A549 (cell line): Measurements from ENCODE around the gene ARHGEF6. TPM values are rescaled to one million over a fixed set of nuclear protein-coding genes. Genes with fewer than 3 reads are reported as not detected.

Experiments
- ATAC-seq, 2 experiments: fragments of 200-7000 bp in 1 of 2; fragments of >200 bp in 1 of 2; cut with Nextera tagmentation in 1 of 2; cut with Tn5 transposase in 1 of 2; 3 replicates each; pipeline versions ENCODE4 v1.8.0 to v1.9.1; 2018 to 2020; ENCODE audit warnings: mild to moderate bottlenecking in 1 of 2, moderate library complexity in 1 of 2
- CTCF ChIA-PET: fragments of 300-600 bp; sonication (Branson Sonifier 250); formaldehyde crosslinking; extraction: SDS; loops from one replicate; lab custom pipeline; 2021; ENCODE audit warnings: antibody characterized with exemption, inconsistent platforms; lab: Yijun Ruan, JAX
- POLR2A ChIA-PET: fragments of 350-600 bp; formaldehyde crosslinking; extraction: SDS; loops from one replicate; lab custom pipeline; 2021; ENCODE audit warnings: antibody characterized with exemption, inconsistent platforms; lab: Yijun Ruan, JAX
- DNase-seq, 2 experiments: peaks; one replicate each; pipeline versions ENCODE4 v3.0.0 to v3.0.0-alpha.2; 2011 to 2016; ENCODE audit warnings: low read depth in 1 of 2, low spot score in 1 of 2
- FAIRE-seq: peaks from 2 replicates; lab custom pipeline; 2011; peaks lifted over from hg19 to GRCh38; lab: Jason Lieb, UNC
- H3K27ac ChIP-seq, 2 experiments: fragments of >200 bp; sonication (Bioruptor Twin); formaldehyde crosslinking; 3 replicates each; pipeline ENCODE4 v1.5.1; 2016 to 2017
- H3K4me1 ChIP-seq: fragments of >200 bp; sonication (Bioruptor Twin); formaldehyde crosslinking; 3 replicates; pipeline ENCODE4 v1.6.1; 2016
- H3K4me2 ChIP-seq: fragments of >200 bp; sonication (Bioruptor Twin); formaldehyde crosslinking; 3 replicates; pipeline ENCODE4 v1.6.1; 2016
- H3K4me3 ChIP-seq: fragments of >200 bp; sonication (Bioruptor Twin); formaldehyde crosslinking; 3 replicates; pipeline ENCODE4 v1.5.1; 2016
- H3K9me3 ChIP-seq: fragments of >200 bp; sonication (Bioruptor Twin); formaldehyde crosslinking; 3 replicates; pipeline ENCODE4 v1.6.1; 2016
- CTCF ChIP-seq: fragments of >200 bp; sonication (Bioruptor Twin); formaldehyde crosslinking; IDR thresholded peaks from 3 replicates; pipeline ENCODE4 v1.5.1; 2016
- HOXA7 ChIP-seq: fragments of 250-450 bp; sonication (Bioruptor Pico); IDR thresholded peaks from 2 replicates; pipeline ENCODE4 v1.5.0; 2020; ENCODE audit warnings: mild to moderate bottlenecking, moderate library complexity
- MAX ChIP-seq: IDR thresholded peaks from 2 replicates; pipeline ENCODE4 v1.6.1; 2012
- NFE2L2 ChIP-seq: fragments of 150-350 bp; conservative IDR thresholded peaks from 2 replicates; pipeline ENCODE4 v1.6.1; 2014; ENCODE audit warnings: low read length
- NPAS2 ChIP-seq: fragments of 250-450 bp; sonication (Bioruptor Pico); IDR thresholded peaks from 2 replicates; pipeline ENCODE4 v1.8.0; 2022; ENCODE audit warnings: mild to moderate bottlenecking, moderate library complexity, borderline replicate concordance
- NR3C1 ChIP-seq: fragments of >200 bp; sonication (Bioruptor Twin); formaldehyde crosslinking; IDR thresholded peaks from 3 replicates; pipeline ENCODE4 v1.6.1; 2017
- PBX3 ChIP-seq: IDR thresholded peaks from 2 replicates; pipeline ENCODE4 v1.6.1; 2012
- RAD21 ChIP-seq, 2 experiments: fragments of >200 bp in 1 of 2; sonication (Bioruptor Twin) in 1 of 2; formaldehyde crosslinking in 1 of 2; IDR thresholded peaks in 1 of 2; conservative IDR thresholded peaks in 1 of 2; 2 replicates in 1 of 2; 3 replicates in 1 of 2; pipeline ENCODE4 v1.6.1; 2012 to 2018; ENCODE audit warnings: inconsistent platforms in 1 of 2
- RARB ChIP-seq: fragments of 250-450 bp; sonication (Bioruptor Pico); IDR thresholded peaks from 2 replicates; pipeline ENCODE4 v1.8.0; 2021; ENCODE audit warnings: mild to moderate bottlenecking, moderate library complexity
- RCOR1 ChIP-seq: fragments of 150-350 bp; IDR thresholded peaks from 2 replicates; pipeline ENCODE4 v1.6.1; 2014; ENCODE audit warnings: antibody characterized with exemption, low read length, low read depth
- REST ChIP-seq: fragments of 200-600 bp; sonication (generic); IDR thresholded peaks from 2 replicates; pipeline ENCODE4 v1.6.1; 2016; ENCODE audit warnings: antibody characterized with exemption, mild to moderate bottlenecking, moderate library complexity
- RFX5 ChIP-seq: fragments of 450-650 bp; IDR thresholded peaks from 2 replicates; pipeline ENCODE4 v1.7.1; 2014; ENCODE audit warnings: antibody characterized with exemption, mild to moderate bottlenecking, moderate library complexity
- SMC3 ChIP-seq: fragments of >200 bp; sonication (Bioruptor Twin); formaldehyde crosslinking; IDR thresholded peaks from 3 replicates; pipeline ENCODE4 v1.6.1; 2018; ENCODE audit warnings: inconsistent platforms
- ZC3H11A ChIP-seq: fragments of 450-650 bp; IDR thresholded peaks from 2 replicates; pipeline ENCODE4 v1.6.1; 2014; ENCODE audit warnings: antibody characterized with exemption, mild to moderate bottlenecking
- ZNF302 ChIP-seq: fragments of 250-450 bp; sonication (Bioruptor Pico); IDR thresholded peaks from 2 replicates; pipeline ENCODE4 v1.9.0; 2021; ENCODE audit warnings: inconsistent platforms, mild to moderate bottlenecking, moderate library complexity
- WGBS: methylation state at CpG from one replicate; pipeline ENCODE4 v1.1.6; 2017; ENCODE audit errors: missing lambda C conversion rate; 5-methylcytosine and 5-hydroxymethylcytosine counted together
- polyA plus RNA-seq, 4 experiments: library from polyadenylated mRNA; depleted of rRNA in 3 of 4; stranded (reverse); fragments of >200 nt; fragmentation: RNase III in 1 of 4; extraction: RNeasy Plus Mini Kit Qiagen cat#74134 plus additional on column Dnase treatment in 1 of 4; gene quantifications; 2 replicates in 3 of 4; 3 replicates in 1 of 4; pipeline ENCODE4 v1.2.3, GENCODE V29; 2011 to 2017

The ARHGEF6 gene
- polyA plus RNA-seq, 2 of the 4 experiments (the other 2 are of a cell fraction), result 0.10 to 0.30 TPM

GRCh38 chrX:136712650-136713310 lies 68.0 kb downstream of the ARHGEF6 start:
- Histone ChIP-seq H3K4me2 (no peak overlapping the region), H3K27ac (no peak overlapping the region), H3K9me3 (no peaks in the 10 kb centered on the region), H3K4me3 (no peak overlapping the region), H3K4me1 (peaks cover 6% of the 10 kb centered on the region; the same call in 1 of the 3 replicates)
- FAIRE-seq (peak; percentile 32), ATAC-seq (no peak), DNase-seq (no peak)
- ChIA-PET POLR2A (no interaction called here), CTCF (interaction anchor here (2.0 to 3.3 kb wide), 2 partner anchors 209 to 212 kb away, joined by 8 to 21 read pairs; no protein-coding TSS in a partner anchor)
- TF ChIP-seq PBX3 (no peak), RCOR1 (no peak), RAD21 (conservative IDR thresholded peaks at IDR 0.05 in 1 of 2, IDR thresholded peaks at IDR 0.05 in 1 of 2) (no peak), HOXA7 (CRISPR knock-in tag) (no peak), ZNF302 (CRISPR knock-in tag) (no peak), NPAS2 (CRISPR knock-in tag) (no peak)

- CTCF ChIA-PET, result interaction anchor here (0.6 to 3.3 kb wide), 10 partner anchors 9 to 809 kb away, joined by 3 to 21 read pairs (median 3); no protein-coding TSS in a partner anchor
Observed at GRCh38 chrX:136711147-136711546, 69.6 kb downstream of the ARHGEF6 start.

More at GRCh38 chrX:136711147-136711546, 69.6 kb downstream of the ARHGEF6 start:
- 39% methylated on average over 1 of the region's 1 CpG for WGBS
- no peaks in the 10 kb centered on the region for H3K9me3 ChIP-seq
- no peak overlapping the region; the same call in 2 of the 3 replicates for H3K4me2 ChIP-seq
- peak; percentile 51 for TF ChIP-seq CTCF
- peak; percentile 65 for TF ChIP-seq SMC3
- TF ChIP-seq NPAS2 (CRISPR knock-in tag), result no peak
- TF ChIP-seq RAD21 (conservative IDR thresholded peaks at IDR 0.05 in 1 of 2, IDR thresholded peaks at IDR 0.05 in 1 of 2), result peak; percentile 66 to 71
- no peak for TF ChIP-seq ZC3H11A
- no peak for TF ChIP-seq PBX3
- no peak for TF ChIP-seq NR3C1
- TF ChIP-seq MAX, result no peak
- no peak for TF ChIP-seq RARB (CRISPR knock-in tag)
- no peak for TF ChIP-seq RFX5
- TF ChIP-seq NFE2L2, result no peak
- TF ChIP-seq REST, result no peak
- TF ChIP-seq, all 56 proteins: peak for 3
- peak; percentile 68 for FAIRE-seq
- peak; percentile 88 to 91; a peak in 5 of 6 replicates for ATAC-seq
- Histone ChIP-seq H3K4me3 (no peak overlapping the region), H3K4me1 (peaks cover 6% of the 10 kb centered on the region; the same call in 1 of the 3 replicates), H3K27ac (no peak overlapping the region)
- DNase-seq, result peak; percentile 9 to 53
- POLR2A ChIA-PET, result interaction anchor here (0.9 kb wide), 1 partner anchor 170 kb away, joined by 5 read pairs; the partner anchor contains the start of gene RBMX
